GM19099 (cell line): Measurements from ENCODE around the gene PLD6.

ENCODE experiments used
- POLR2A ChIP-seq: IDR thresholded peaks from 3 replicates; pipeline ENCODE4 v1.6.1; 2011; ENCODE audit warnings: low read depth; ENCODE audit not compliant: insufficient read length; ENCODE audit errors: extremely low read depth

The PLD6 gene

DNA sequence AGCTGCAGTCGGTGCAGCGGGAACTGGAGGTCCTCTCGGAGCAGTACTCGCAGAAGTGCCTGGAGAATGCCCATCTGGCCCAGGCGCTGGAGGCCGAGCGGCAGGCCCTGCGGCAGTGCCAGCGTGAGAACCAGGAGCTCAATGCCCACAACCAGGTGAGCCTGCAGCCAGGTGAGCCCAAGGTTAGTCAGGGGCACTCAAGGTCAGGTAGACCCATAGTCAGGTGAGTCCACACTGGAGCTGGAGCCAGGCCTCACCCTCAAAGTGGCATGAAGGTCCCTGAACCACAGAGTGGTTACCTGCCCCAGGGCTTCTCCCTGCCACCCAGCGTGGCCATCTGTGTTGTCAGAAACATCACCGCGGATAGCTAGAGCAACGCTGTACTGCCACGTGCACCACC is 32.2 kb downstream of the PLD6 start:
- TF ChIP-seq POLR2A = no peak

DNA sequence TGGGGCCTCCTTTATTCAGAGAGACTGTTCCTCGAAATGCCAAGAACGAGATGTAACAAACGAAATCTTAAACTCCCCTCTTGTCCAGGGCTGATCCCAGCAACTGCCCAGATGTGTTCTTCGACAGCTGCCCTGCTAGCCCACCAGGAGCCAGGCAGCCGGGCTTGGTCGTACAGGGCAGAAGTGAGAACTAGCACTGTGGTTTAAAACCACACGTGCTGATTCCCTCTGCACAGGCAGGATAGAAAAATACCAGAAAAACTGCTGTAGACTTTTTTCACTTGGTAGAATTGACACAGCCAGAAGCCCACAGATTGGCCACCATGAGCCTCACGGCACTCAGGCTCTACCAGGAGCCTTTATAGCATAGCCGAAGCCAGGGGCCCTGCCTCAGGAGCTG is 33.1 kb downstream of the PLD6 start:
- TF ChIP-seq POLR2A = no peak

DNA sequence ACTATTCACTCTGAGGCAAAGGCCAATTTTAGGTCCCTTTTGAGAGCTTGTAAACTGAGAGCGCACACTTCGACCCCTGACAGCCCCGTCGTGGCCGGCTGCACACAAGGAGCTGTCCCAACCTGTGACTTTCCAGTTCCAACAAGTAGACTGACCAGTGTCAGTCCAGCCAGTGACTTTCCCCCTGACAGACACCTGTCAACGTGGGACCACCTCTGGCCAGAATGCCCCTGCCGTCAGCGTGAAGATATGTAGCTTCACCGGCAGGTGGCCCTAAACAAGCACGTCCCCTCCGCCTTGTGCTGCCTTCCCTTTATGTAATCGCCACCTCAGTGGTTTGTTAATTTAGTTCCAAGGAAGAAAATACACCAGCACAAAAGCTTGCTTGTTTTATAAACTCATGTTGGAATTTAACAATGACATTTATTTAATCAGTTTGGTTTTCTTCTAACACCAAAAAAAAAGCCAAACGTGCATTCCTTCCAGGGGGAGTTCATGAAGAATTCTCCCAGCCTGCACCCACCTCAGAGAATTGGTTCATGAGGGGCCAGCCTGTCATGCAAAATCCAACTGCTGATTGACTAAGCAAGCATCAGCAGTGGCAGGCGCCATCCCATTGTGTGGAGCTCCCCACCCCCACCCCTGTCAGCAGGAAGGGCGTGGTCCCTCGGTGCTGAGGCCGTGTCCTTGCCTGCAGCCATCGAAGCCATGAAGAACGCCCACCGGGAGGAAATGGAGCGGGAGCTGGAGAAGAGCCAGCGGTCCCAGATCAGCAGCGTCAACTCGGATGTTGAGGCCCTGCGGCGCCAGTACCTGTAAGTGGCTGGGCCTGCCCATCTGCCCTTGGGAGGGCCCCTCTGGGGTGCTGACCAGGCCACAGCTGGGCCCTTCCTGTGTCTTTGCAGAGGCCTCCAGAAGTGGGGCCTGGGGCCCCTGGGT is 33.9 kb downstream of the PLD6 start:
- TF ChIP-seq POLR2A = no peak

DNA sequence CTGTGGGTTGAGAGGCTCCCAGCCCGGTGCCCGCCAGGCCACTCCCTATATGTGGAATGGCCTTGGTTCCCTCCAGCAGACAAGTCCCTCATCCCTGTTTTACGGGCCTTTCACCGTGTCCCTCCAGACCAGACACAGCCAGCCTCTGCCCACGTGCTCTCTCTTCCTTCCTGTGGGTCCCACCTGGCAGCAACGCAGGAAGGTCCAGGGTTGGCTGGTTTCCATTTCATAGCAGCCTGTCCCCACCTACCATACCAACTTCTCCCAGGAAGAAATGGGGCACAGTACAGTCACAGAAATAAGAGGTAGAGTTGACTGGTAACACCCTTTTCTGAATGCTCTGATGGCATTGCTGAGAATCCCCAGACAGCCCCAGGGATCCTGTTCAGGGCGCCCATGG is 34.9 kb downstream of the PLD6 start:
- no peak for TF ChIP-seq POLR2A

DNA sequence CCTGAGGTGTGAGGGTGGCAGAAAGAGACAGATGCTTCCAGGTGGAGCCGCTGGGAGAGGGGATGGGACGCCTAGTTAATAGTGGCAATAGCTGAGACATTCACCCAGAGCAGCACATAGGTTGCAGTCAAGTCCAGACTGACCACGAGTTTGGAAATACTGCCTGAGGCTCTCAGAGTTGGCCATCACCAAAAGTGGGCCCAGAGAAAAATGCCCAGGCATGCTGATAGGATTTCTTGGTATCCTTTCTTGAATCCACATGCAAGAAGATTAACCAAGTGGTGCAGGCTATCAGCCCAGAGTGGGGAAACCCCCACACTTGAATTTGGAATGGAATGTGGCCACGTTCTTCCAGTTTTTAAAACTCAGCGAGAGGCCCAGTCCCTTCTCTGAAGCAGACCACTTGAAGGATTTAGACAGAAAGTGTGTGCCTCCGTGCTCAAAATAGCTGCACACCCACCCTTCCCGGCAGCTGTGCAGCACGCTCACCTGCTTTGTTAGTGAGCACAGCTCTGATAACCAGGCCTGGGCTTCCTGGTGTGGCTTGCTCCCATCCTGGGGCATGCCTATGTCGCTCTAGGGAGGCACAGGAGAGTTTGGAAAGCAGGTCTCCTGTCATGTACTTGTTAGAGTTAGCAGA is 35.7 kb downstream of the PLD6 start:
- TF ChIP-seq POLR2A = no peak

DNA sequence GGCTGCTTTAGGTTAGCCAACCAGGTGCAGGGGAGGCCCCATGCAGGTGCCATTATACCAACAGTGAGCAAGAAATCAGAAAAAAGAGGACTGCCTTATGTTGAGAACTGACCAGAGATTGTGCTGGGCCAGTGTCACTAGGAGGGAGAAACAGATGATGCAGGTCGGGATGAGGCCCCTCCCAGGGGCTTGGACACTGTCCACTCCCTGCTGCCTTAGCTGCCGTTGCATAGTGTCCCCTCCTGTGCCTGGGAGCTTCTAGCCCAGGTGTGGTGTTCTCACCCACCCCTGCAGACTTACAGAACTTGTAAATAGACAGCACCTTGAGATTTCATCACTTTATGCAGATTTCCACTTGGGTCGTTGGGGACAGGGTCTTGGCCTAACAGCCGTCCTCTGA is 36.7 kb downstream of the PLD6 start:
- no peak for TF ChIP-seq POLR2A

DNA sequence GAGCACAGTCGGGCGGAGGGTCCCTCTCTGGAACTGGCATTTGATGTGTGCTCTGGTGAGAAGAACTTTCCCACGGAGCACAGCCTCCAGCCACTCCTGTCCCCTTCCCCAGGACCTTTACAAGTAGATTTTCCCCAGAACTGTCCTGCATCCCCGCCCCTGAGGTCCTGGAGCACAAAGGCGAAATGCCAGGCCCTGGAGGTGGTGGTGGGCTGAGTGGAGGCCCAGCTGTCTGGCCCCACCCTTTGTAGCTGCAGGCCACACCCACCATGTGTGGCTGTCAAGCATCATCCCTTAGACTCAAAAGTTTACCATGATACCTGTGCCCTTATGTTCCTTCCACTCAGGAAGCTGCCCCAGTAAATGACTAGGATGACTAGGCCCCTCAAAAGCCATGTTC is 37.7 kb downstream of the PLD6 start:
- TF ChIP-seq POLR2A = no peak

DNA sequence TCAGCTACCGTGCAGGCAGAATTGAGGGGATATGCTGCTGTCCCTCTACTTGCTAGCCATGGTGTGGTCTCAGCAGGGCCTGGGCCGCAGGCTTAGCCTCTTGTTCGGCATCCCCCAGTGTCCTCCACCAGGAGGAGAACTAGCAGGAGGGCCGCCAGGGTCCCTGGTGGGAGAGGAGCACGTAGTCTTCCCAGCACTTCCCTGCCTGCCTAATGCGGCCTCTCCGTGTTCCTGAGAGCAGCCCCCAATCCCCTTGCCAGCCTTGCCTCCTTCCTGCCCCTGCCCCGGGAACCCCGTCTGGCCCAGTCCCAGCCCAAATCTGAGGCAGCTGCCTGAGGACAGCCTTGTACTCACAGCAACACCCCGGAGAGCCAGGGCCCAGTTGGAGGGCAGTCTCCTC is 38.1 kb downstream of the PLD6 start:
- no peak for TF ChIP-seq POLR2A

DNA sequence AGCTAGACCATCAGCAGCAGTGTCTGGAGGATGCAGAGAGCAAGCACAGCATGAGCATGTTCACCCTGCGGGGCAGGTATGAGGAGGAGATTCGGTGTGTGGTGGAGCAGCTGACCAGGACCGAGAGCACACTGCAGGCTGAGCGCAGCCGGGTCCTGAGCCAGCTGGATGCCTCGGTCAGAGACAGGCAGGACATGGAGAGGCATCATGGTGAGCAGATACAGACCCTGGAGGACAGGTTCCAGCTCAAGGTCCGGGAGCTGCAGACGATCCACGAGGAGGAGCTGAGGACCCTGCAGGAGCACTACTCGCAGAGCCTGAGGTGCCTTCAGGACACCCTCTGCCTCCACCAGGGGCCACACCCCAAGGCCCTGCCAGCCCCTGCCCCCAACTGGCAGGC is 38.8 kb downstream of the PLD6 start:
- TF ChIP-seq POLR2A = no peak

DNA sequence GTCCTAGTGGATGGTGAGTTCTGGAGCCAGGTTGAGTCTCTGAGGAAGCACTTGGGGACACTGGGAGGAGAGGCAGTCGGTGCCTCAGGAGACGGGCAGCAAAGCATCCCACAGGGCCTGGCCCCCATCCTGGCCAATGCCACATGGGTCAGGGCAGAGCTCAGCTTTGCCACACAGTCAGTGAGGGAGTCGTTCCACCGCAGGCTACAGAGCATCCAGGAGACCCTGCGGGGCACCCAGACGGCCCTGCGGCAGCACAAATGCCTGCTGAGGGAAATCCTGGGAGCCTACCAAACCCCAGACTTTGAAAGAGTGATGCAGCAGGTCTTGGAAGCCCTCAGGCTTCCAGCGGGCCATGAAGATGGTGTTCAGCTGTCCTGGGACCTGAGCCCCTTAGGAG is 39.7 kb downstream of the PLD6 start:
- TF ChIP-seq POLR2A = no peak

DNA sequence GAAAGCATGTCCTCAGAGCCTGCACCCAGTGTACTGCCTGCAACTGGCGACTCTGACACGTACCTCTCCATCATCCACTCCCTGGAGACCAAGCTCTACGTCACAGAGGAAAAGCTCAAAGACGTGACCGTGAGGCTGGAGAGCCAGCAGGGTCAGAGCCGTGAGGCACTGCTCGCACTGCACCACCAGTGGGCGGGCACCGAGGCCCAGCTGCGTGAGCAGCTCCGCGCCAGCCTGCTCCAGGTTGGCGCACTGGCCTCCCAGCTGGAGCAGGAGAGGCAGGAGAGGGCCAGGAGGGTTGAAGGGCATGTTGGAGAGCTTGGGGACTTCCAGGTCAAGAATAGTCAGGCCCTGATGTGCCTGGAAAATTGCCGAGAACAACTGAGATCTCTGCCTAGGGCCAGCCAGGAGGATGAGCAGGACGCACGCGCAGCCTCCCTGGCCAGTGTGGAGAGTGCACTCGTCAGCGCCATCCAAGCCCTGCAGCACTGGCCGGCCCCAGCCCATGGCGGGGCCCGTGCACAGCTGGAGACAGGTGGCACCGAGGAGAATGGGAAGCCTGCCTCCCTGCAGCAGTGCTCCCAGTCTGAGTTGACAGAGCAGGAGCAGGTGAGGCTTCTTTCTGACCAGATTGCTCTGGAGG is 40.3 kb downstream of the PLD6 start:
- no peak for TF ChIP-seq POLR2A

DNA sequence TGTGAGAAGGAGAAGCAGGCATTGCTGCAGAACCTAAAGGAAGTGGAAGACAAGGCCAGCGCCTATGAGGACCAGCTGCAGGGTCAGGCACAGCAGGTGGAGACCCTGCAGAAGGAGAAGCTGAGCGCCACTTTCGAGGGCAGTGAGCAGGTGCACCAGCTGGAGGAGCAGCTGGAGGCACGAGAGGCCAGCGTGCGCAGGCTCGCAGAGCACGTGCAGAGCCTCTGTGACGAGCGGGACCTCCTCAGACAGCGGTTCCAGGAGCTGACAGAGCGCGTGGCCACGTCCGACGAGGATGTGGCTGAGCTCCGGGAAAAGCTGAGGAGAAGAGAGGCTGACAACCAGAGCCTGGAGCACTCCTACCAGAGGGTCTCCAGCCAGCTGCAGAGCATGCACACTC is 41.5 kb downstream of the PLD6 start:
- TF ChIP-seq POLR2A = no peak

DNA sequence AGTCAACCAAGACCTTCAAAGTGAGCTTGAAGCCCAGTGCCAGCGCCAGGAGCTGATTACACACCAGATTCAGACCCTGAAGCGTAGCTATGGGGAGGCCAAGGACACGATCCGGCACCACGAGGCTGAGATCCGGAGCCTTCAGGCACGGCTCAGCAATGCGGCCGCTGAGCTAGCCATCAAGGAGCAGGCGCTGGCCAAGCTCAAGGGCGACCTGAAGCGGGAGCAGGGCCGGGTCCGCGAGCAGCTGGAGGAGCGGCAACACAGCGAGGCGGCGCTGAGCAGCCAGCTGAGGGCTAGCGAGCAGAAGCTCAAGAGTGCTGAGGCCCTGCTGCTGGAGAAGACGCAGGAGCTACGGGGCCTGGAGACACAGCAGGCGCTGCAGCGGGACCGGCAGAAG is 42.0 kb downstream of the PLD6 start:
- no peak for TF ChIP-seq POLR2A

DNA sequence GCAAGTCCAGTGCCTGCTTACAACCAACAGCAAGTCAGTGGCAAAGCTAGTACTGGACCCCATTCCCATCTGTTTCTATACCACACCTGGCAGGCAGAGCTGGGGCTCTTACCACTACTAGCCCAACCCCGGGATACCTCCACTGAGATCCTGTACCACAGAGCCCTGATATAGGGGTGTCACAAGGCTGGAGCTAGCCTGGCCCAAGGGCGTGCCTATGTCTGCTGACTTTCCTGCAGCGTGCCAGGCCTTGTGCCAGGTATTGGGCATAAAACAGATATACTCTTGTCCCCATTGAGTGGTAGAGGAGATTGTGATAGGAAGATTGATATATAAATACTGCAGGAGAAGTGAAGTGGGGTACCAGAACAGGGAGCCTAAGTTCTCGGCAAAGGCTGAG is 44.4 kb downstream of the PLD6 start:
- no peak for TF ChIP-seq POLR2A

DNA sequence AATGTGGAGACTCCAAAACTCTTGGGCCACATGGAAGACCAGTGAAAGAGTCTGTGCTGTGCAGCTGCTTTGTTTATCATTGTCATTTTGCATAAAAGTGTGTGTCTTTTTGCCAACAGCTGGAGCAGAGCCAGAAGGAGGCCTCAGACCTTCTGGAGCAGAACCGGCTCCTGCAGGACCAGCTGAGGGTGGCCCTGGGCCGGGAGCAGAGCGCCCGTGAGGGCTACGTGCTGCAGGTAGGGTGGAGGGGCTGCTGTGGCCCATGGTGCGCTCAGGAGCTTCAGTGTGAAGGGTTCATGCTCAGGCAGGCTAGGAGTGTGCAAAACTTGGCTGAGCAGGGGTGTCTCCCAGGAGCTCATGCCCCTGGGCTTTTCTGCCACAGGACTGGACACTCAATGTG is 45.0 kb downstream of the PLD6 start:
- TF ChIP-seq POLR2A = no peak

DNA sequence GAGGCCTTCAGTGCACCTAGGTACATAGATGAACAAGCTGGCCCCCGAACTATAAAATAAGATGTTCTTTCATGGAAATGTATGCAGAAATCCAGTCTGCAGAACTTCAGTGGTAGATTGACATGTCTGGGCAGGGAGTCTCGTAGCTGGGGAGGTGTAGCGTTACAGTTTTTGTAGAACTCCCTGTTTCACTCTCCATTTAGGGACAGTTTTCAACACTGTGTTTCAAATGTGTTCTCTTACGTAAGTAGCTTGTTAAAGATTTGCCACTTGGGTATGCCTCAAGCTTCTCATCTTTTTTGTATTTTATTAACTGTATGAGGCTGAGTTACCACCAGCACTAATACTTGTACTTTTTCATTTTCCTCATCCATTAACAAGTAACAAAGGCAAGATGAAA is 46.6 kb downstream of the PLD6 start:
- TF ChIP-seq POLR2A = no peak
